Chondrocyte (in vitro differentiated cells): ENCODE data around the gene DDI2. TPM values are rescaled to one million over a fixed set of nuclear protein-coding genes. Genes with fewer than 3 reads are reported as not detected.
"Not testable (repeated sequence)": the region's sequence is repeated elsewhere in the genome, so short reads cannot be mapped to it uniquely, and the experiment has no call there.

ENCODE experiments used
- DNase-seq: peaks from one replicate; pipeline ENCODE4 v3.0.0; 2021; ENCODE audit warnings: mixed read lengths, low spot score
- H3K27ac Mint-ChIP-seq: one replicate; pipeline ENCODE4 v1.8.0; 2021; ENCODE audit warnings: mild to moderate bottlenecking, moderate library complexity, mixed read lengths; ENCODE audit not compliant: unreplicated experiment
- H3K27me3 Mint-ChIP-seq: 2 replicates; pipeline ENCODE4 v1.8.0; 2021; ENCODE audit warnings: low read depth, mixed read lengths
- H3K36me3 Mint-ChIP-seq: 2 replicates; pipeline ENCODE4 v1.8.0; 2021; ENCODE audit warnings: low read depth, mixed read lengths
- H3K4me1 Mint-ChIP-seq: 2 replicates; pipeline ENCODE4 v1.8.0; 2021; ENCODE audit warnings: low read depth, mild to moderate bottlenecking, mixed read lengths
- H3K4me3 Mint-ChIP-seq: one replicate; pipeline ENCODE4 v1.8.0; 2021; ENCODE audit warnings: mild to moderate bottlenecking, moderate library complexity, mixed read lengths; ENCODE audit not compliant: unreplicated experiment
- H3K9me3 Mint-ChIP-seq: 2 replicates; pipeline ENCODE4 v1.8.0; 2021; ENCODE audit warnings: low read depth, mixed read lengths
- total RNA-seq: library from RNA; stranded (reverse); gene quantifications from 3 replicates; pipeline ENCODE4 v1.2.1, GENCODE V29; 2021
- TF ChIP-seq, protein P1 (sequence below): fragments of 200-600 bp; sonication (generic); IDR thresholded peaks from 2 replicates; pipeline ENCODE4 v1.5.0; 2021; ENCODE audit warnings: antibody characterized with exemption, mild to moderate bottlenecking, moderate library complexity

Gene DDI2
- total RNA-seq, 1 donor from 2014 or later, result 20.0 TPM

DNA sequence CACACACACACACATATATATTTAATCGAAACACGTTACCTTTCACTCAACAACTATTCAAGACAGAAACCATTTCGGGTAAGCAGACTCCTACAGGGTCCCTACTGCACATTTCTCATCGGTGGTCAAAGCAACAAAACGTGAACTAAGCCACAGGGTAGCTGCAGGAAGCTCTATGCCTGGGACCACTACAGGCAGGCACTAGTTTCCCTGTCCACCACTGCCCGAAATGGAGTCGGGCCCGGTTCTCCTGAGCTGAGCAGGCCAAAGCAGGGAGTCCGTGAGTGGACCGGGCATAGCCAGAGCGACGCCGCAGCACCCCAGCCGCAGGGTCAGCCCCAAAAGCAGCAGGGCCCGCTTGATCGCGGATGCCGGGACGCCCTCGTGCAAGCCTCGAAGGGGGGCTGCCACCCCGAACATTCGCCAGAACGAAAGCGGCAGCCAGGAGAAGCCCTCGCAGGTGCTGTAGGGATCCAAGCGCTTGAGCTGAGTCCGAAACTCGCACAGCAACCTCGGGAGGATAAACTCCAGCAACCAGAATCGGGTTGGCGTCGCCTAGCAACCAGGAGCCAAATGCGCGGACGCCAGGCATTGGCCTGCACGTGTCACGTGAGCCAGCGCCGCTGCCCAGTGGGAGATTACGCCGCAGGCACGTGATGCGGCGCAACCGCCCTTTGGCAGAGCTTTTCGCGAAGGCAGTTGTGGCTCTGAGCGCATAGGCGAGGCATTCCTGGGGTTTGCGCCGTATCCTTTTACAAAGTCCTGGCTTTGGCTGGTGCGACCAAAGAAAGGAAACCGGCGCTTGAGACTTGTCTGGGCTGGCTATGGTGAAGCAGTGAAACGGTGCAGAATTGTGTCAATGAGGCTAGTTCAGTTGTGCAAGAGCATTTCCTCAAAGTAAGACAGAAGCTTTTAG lies 13.9 kb upstream of the DDI2 start:
- H3K9me3 Mint-ChIP-seq, result peaks cover 3% of the 10 kb centered on the region
- H3K4me1 Mint-ChIP-seq, result peaks cover 13% of the 10 kb centered on the region
- H3K4me3 Mint-ChIP-seq, result peak overlapping the region; percentile 79
- H3K27ac Mint-ChIP-seq, result peak overlapping the region; percentile 87
- H3K36me3 Mint-ChIP-seq, result no peaks in the 10 kb centered on the region
- peak; percentile 99 for DNase-seq
- TF ChIP-seq, protein P1, sequence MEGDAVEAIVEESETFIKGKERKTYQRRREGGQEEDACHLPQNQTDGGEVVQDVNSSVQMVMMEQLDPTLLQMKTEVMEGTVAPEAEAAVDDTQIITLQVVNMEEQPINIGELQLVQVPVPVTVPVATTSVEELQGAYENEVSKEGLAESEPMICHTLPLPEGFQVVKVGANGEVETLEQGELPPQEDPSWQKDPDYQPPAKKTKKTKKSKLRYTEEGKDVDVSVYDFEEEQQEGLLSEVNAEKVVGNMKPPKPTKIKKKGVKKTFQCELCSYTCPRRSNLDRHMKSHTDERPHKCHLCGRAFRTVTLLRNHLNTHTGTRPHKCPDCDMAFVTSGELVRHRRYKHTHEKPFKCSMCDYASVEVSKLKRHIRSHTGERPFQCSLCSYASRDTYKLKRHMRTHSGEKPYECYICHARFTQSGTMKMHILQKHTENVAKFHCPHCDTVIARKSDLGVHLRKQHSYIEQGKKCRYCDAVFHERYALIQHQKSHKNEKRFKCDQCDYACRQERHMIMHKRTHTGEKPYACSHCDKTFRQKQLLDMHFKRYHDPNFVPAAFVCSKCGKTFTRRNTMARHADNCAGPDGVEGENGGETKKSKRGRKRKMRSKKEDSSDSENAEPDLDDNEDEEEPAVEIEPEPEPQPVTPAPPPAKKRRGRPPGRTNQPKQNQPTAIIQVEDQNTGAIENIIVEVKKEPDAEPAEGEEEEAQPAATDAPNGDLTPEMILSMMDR, result no peak
- no peaks in the 10 kb centered on the region for H3K27me3 Mint-ChIP-seq

- not testable (repeated sequence) for H3K27me3 Mint-ChIP-seq, DNase-seq, H3K36me3 Mint-ChIP-seq, H3K9me3 Mint-ChIP-seq
- peak overlapping the region; percentile 87 for H3K27ac Mint-ChIP-seq
- H3K4me3 Mint-ChIP-seq, result peak overlapping the region; percentile 79
- H3K4me1 Mint-ChIP-seq, result peaks cover 13% of the 10 kb centered on the region
Measured at GRCh38 chr1:15603966-15604282, 13.3 kb upstream of the DDI2 start.

GRCh38 chr1:15604400-15604799 lies 12.9 kb upstream of the DDI2 start:
- H3K27me3 Mint-ChIP-seq, H3K27ac Mint-ChIP-seq, DNase-seq, H3K4me3 Mint-ChIP-seq, H3K9me3 Mint-ChIP-seq, H3K36me3 Mint-ChIP-seq: not testable (repeated sequence)
- peaks cover 13% of the 10 kb centered on the region for H3K4me1 Mint-ChIP-seq

DNA sequence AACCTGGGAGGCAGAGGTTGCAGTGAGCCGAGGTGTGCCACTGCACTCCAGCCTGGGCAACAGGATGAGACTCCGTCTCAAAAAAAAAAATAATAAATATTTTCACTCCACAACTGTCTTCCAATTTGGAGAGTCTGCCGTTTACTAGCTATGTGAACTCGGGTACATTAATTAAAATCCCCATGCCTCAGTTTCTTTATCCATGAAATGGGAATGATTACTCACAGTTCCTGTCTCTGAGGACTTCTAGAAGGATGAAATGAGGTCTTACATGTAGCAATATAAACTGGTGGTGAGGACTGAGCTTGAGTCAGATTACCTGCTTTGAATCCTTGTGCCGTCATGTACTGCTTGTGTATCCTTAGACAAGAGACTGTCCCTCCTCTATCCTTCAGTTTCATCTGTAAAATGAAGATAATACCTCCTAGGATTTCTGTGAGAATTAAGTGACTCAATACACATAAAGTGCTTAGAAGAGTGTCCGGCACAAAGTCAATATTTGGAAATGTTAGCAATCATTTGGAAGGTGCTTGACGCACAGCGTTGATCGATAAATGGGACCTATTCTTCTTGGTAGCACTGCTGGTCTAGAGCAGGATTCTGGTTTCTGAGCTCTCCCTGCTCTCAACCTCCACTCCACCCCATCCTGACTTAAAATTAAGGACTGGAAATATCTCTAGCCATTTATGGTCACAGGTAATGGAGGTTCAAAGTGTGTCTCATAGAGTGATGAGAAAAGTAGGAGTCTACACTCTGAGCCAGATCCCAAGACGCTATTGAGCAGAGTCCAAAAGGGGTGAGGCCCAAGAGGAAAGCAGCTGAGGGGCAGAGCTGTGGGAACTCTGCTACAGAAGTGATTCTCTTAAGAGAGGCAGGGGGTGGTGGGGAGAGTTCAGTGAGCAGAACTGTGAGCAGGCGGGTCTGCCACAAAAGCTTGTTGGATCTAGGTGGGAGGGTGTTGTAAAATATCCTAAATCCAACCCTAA lies 11.6 kb upstream of the DDI2 start:
- peaks cover 5% of the 10 kb centered on the region for H3K9me3 Mint-ChIP-seq

DNA sequence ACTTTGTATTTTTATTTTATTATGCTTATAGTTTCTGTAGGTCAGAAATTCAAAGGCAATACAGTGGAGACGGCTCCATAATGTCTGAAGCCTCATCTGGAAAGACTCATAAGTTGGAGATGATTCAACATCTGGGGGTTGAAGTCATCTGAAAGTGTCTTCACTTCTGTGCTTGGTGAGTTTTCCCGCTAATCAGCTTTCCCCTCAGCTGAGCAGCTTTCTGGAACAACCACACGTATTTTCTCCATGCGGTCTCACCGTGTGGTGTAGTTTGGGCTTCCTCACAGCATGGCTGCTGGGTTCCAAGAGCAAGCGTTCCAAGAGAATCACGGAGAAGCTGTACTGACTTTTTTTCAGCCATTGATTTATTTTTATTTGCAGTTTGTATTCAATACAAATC lies 7.6 kb upstream of the DDI2 start:
- no peak for DNase-seq
- Mint-ChIP-seq H3K4me1 (no peaks in the 10 kb centered on the region), H3K4me3 (no peak overlapping the region), H3K27me3 (no peaks in the 10 kb centered on the region), H3K36me3 (no peaks in the 10 kb centered on the region), H3K9me3 (peaks cover 2% of the 10 kb centered on the region), H3K27ac (no peak overlapping the region)
- TF ChIP-seq, protein P1, result no peak

More for the DNA sequence above, 11.6 kb upstream of the DDI2 start:
- Mint-ChIP-seq H3K27me3 (no peaks in the 10 kb centered on the region), H3K27ac (no peak overlapping the region), H3K4me3 (no peak overlapping the region), H3K36me3 (no peaks in the 10 kb centered on the region), H3K4me1 (peaks cover 13% of the 10 kb centered on the region)
- DNase-seq, result no peak
- TF ChIP-seq, protein P1, result no peak

DNA sequence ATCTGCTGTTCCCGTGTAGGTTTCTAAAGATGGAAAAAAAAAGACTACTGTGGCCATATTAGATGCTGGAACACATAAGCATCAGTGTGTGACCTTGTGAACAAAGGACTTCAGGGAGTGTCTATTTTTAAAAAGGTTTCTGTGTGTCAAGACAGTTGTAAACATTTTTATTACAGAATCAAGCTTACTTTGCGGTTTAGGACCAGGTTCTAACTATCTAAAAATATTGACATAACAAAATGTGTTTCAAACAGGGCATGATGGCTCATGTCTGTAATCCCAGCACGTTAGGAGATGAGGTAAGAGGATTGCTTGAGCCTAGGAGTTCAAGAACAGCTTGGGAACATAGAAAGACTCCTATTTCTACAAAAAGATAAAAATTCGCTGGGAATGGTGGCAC lies 7.1 kb upstream of the DDI2 start:
- H3K36me3 Mint-ChIP-seq, result no peaks in the 10 kb centered on the region
- no peak for DNase-seq
- peaks cover 2% of the 10 kb centered on the region for H3K9me3 Mint-ChIP-seq
- H3K27ac Mint-ChIP-seq, result no peak overlapping the region
- H3K4me1 Mint-ChIP-seq, result no peaks in the 10 kb centered on the region
- H3K27me3 Mint-ChIP-seq, result no peaks in the 10 kb centered on the region
- TF ChIP-seq, protein P1, result no peak
- no peak overlapping the region for H3K4me3 Mint-ChIP-seq
